ENCODE results near the gene ANKMY1.

DNA sequence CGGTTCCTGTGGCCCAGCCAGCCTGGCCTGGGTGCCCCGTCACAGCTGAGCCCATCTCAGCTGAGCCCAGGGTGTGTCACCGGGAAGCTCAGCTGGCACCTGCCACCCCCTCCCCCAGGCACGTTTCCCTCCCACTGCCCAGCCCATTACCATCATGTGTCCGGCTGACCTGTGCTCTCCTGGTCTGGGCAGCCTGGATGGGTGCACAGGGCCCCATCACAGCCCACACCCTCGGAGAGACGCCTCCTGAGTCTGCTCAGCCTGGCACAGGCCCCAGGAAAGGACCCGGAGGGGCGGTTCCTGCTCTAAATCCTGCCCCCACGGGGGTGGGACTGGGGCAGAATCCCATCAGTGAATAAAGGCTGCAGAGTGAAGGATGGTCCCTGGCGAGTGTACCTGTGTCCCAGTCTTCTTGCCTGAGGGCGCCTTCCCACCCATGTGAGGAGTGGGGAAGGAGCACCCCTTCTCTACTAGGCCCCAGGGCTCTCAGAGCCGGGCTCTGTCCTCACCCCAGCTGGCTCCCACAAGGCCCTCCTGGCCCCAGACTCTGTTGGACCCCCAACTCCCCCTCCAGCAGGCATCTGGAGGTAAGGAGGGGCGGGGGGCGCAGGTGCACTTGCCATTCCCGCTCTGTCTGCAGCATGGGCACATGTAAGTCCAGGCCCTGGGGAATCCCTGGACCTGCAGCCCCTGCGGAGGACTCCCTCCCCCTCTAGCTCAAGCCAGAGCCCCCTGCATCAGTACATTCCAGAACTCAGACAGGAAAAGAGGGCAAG lies 101.2 kb downstream of the ANKMY1 start:
- TF ChIP-seq SUZ12 (IDR thresholded peaks at IDR 0.05; ENCODE audit: extremely low read depth, insufficient read depth, insufficient read length) (no peak), ZNF274 (IDR thresholded peaks at IDR 0.05; ENCODE audit: low read depth, low read length) (no peak), YY1 (IDR thresholded peaks at IDR 0.05; ENCODE audit: insufficient read depth, insufficient read length) (no peak)

Data from NT2/D1 (cell line).